HG02973 (cell line): ENCODE data around the gene TESPA1.
"Not testable (repeated sequence)": the region's sequence is repeated elsewhere in the genome, so short reads cannot be mapped to it uniquely, and the experiment has no call there.

Source experiments
- ATAC-seq: cut with Tn5 transposase; IDR thresholded peaks from one replicate; pipeline ENCODE4 v1.9.1; 2021; ENCODE audit warnings: moderate library complexity; ENCODE audit not compliant: unreplicated experiment

Gene TESPA1

DNA sequence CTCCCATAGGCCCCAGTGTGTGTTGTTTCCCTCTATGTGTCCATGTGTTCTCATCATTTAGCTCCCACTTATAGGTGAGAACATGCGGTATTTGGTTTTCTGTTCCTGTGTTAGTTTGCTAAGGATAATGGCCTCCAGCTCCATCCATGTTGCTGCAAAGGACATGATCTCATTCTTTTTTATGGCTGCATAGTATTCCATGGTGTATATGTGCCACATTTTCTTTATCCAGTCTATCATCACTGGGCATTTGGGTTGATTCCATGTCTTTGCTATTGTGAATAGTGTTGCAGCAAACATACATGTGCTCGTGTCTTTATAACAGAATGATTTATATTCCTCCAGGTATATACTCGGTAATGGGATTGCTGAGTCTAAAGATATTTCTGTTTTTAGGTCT, 2.2 kb upstream of the TESPA1 start:
- ATAC-seq: not testable (repeated sequence)

DNA sequence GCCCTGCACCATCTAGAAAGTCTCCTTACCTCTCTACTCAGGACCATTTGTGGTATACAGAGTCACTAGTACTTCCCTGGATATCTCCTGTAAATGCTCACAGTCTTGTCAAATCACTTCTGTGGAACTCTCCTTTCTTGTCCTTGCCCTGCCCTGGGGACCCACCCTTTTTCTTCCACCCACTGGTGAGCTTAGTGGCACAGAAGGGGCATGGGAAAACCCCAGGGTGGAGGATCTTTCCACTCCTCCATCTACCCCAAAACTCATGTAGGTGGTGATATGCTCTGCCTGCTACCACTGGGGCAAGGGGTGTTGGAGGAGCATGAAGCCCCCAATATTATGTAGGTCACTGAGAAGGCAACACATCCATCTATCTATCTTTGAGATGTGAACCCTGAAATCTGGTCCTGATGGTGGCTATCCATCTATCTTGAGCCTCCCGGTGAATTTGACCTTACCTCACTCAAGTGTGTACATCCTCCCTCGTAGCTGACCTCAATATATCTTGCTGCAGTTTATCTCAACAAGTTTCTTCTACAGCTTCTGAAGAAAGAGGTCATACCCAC, 943 bp downstream of the TESPA1 start:
- no peak for ATAC-seq

DNA sequence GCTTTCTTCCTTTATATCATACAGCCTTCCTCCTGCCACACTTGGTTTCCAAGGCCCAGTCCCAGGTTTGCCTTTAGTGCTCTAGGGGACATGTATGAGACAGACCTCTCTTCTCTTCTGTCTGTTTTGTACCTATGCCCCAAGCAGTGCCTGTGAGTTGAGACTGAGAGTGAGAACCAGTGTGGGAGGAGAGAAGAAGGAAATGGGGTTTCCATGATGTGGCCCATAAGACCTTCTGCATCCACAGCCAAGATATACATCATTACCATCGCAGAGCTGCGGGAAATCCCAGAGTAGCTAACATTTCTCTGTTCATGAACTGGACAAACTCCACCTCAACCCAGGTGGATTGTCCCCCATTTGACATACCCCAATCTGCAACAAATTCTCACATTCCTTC, 2.8 kb downstream of the TESPA1 start:
- ATAC-seq: peak; percentile 40

DNA sequence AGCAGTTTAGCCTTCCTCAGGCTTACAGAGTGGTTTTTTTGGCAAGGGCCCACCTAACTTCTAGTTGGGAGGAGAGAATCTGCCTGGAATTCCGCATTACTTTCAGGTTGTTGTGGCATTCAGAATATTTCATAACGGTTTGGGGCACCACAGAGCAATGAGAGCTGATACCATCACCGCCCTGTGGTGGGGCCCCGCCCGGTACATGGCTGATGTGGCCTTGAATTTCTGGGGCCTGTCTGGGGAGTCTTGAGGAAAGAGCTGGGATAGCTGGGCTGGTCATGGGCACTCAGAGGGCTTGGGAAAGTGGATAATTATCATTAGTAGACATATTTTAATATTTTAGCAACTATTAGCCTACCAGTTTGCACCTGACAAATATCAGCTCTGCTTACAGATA, 4.2 kb downstream of the TESPA1 start:
- ATAC-seq: no peak

DNA sequence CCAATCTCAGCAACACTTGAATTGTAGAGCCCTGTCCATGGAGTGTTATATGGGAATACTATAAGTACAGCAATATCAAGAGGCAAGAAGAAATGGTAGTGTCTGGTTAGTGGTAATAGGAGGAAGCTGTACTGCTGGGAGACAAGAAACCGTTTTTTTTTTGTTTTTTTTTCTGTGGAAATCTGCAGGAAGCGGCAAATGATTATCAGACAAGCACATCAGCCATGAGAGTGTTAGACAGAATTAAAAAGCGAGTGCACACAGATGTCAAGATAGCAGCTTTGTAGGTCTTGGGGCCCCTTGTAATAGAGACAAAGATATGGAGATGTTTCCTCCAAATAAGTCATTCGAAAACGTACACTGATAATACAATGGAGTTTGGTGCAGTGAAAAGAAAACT, 6.7 kb downstream of the TESPA1 start:
- ATAC-seq: no peak

DNA sequence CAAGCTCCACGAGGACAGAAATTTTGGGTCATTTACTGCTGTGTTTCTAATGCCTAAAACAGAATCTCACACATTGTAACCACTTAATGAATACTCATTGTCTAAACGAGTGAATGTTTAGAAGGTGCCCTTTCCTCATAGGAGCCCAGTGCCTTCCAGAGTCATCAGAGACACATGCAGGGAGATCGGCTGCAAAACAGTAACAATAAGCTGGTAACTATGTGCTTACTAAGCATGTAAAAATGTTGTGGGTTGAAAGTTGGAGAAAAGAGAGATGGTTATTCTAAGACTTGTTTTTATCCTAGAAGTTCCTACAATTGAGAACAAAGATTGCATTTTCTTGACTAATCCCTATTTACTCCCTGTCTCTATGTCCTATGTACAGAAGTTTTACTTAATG, 7.4 kb downstream of the TESPA1 start:
- no peak for ATAC-seq

DNA sequence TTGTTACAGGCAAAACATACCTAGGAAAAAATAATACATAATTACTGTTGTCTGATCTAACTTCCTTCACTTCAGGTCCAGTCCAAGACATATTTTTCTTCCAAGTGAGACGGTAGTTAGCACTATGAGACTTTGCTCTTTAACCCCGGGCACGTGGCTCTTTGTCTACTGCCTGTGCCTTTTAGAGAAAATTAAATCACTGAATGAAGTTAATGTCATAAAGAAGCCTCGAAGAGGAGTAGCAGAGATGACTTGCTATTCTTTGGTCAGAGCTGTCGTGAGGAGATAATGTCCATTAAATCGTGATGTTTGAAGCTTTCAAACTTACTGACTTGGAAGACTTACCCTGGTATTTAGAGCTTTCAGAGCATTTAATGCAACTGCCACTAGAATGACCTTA, 8.7 kb downstream of the TESPA1 start:
- no peak for ATAC-seq

DNA sequence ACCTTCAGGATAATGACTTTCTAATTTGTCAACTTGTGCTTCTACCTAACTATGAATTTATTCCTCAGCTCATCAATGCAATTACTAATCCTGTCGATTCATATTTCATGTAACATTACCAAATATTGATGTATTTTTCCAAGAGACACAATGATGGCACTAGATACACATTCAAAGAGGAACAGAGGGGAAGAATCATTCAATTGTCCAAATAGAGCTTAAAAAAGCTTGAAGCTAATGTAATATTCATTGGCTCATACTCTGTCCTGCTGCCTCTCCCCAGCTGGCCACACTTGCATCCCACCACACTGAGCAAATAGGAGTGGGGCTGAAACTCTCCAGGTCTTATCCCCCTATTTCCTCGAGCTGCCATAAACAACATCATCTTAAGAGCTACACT, 9.3 kb downstream of the TESPA1 start:
- no peak for ATAC-seq

DNA sequence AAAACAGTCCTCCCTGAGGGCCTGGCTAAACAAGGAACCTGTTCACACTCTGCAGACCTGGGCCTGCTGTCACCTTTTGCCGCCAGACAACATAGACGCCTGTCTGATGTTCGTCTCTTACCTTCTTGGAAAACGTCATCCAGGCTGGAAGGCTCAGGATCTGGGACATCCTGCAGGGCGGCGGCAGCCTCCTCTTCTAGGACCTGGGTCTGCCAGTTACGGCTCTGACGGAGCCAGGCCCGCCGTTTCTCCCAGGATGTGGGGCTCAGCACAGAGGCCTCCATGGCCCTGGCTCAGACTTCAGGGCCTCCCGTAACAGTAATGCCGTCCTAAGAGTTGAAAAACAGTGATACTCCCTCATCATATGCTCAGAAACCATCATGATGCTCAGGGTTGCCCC, 10.3 kb downstream of the TESPA1 start:
- ATAC-seq: no peak

DNA sequence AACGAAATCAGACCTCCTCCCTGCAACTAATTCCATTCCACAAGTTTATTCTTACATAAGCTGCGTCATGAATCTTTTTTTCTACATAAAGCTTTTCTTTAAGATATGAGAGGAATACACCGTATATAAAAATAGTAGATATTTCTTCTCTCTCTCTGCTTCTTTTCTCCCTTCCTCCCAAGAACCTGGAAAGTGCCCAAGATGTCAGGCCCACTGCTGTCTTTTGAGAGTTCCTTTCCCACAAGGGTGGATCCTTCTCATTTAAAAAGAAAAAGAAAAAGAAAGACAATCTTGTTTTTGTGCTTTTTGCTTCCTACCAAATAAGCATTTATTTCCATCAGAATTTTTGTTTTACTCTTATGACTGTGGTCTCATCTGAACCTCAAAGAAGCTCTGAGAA, 11.0 kb downstream of the TESPA1 start:
- ATAC-seq: no peak

DNA sequence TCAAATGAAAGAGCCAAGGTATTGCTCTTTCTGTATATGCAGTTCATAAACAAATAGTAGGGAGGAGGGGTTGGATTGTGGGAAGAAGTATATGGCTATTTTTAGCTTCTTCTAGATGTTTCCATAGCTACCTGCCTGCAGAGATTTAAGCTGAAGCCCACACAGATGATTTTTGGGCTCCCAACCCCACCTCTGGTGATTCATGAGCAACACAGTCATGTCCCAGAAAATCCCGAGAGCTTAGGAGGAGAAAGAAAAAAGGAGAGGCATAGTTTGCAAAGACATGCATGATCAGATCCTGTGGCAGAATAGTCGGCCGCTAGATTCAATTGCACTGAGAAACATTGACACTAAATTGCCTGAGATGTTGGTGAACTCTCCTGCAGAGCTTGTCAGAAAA, 13.8 kb downstream of the TESPA1 start:
- no peak for ATAC-seq

DNA sequence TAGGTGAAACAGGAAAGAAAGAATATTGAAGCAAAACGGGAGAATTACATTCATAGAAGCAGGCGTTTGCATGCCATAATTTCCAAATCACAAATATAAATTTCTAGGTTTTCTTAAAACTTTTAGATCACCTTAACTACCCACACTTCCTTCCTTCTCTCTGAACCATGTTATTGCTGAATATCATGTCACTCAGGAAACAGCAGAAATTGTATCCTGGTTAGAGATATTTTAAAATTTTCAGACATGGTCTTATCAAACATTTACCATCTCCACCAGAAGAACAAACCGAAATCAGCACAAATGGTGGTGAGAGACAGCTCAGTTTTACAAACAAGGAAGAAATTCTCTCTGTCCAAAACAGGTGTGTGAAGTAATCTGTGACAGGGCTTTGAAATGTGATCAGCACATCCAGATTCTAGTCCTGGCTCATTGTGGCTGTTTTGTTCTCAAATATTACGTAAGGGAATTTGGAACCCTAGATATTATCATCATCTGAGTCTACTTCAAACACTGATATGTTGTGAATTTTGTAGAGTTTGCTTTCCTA, 16.3 kb downstream of the TESPA1 start:
- no peak for ATAC-seq

DNA sequence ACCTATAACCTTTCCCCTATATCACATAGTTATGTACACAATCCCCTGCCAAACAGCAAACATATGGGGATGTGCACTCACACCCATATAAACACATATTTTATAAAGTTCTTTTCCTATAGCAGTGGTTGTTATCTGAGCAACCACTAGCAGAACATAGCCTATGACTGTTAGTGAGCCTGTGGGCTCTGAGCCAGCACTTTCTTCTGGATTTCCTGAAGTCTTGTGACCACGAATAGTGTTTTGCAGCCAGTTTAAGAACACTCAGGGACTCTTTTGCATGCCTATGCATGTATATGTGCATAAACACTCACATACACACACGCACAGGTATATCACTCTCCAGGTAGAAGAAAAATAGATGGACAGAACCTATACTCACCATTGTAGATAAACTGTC, 17.1 kb downstream of the TESPA1 start:
- no peak for ATAC-seq

DNA sequence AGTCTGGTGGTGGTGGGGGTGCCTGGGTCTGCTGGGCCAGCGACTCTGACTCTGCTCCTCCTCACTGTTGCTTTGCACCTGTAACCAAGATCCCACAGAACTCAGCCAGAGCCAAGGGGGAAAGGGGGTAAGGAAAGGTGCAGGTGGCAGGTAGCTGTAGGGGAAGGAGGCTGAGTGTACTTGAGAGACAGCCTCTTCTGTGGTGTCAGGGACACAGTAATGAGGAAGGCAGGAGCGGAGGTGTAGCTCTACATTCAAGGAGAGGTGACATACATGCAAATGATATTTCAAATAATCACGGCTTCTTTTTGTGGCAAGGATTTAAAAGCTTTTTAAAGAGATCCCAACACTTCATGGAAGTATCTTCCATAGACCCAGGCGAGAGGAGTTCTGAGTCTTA, 23.4 kb downstream of the TESPA1 start:
- ATAC-seq: no peak

DNA sequence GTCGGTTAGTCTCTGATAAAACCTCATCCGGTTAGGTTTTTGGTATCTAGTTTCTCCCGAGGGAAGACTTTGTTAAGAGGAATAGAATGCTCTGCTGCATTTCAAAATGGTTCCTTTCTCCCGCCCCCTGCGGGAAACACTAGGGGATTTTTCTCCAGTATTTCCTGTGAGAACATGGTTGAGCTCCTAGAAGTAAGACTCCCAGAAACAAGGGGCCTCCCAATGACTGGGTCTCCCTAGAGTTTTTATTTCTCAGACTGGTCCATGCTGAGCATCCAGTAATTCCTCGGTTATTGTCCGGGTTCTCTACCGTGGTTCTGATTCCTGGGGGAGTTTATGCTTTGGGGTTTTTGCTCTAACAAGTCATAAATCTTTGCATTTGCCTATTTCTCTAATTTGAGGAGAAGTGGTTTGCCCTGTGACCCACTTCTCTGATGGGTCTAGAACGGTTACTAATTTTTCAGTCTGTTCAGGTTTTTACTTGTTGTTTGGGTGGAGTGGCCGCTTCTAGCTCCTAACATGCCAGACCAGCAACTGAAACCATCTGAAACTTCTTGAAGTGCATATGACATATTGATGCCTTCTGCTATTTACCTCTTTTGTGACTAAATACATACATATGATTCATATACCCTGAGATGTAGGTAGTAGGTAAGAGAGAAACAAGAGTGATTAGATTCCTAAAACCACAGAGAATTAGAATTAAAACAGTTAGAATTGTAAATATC, 25.1 kb downstream of the TESPA1 start:
- peak; percentile 69 for ATAC-seq

DNA sequence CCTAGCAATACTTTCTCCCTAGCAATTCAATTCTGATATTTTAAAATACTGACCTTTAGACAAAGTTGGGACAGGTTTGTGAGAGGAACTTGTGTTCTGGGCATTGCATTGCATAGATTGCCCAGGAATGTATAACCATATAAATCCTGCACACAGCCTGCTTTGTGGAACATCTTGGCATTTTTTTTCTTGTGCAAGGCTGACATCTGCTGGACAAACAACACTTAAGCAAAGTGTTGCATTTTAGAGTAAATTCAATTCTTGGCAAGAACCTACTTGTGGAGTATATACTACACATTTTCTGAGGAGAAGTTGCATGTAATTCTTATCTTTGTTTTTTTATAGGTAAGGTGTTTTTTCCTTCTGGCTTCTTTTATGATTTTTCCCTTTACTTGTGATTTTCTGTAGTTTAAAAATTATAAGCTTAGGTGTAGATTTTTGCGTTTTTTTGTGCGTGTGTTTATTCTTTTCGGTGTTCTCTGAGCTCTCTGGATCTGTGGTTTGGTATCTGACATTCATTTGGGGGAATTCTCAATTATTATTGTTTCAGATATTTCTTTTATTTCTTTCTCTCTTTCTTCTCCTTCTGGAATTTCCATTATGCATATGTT, 26.4 kb downstream of the TESPA1 start:
- peak; percentile 49 for ATAC-seq

DNA sequence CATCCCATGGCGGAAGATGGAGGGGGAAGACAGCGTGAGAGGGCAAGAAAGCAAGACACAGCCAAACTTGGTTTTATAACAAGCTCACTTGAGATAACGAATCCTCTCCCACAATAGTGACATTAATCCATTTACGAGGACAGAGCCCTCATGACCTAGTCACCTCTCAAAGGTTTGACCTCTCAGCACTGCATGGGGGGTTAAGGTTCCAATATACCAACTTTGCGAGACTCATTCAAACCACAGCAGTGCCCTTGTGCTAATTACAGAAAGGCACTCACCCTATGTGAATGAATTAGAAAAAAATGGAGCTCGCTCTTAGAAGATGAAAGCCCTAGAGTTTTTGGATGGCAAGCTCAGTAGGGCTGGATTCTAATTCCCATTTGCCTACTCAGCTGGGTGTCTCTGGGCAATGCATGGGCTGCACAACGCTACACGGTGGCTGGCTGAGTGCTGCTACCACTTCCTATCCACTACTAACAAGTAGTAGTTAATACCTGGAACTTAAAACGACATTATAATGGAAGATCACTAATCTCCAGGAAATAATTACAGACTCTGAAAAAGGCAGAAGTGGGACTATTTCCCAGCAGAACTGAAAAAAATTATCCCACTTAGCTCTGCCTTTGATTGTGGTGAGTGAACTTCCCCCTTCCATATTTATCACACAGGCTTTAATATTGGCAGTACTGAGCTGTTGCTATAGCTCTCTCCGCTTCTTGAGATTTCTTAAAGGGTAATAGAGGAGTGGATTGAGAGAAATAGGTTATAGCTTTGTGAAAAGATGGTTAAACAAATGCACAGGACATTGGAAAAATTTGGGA, 27.5 kb downstream of the TESPA1 start:
- no peak for ATAC-seq

DNA sequence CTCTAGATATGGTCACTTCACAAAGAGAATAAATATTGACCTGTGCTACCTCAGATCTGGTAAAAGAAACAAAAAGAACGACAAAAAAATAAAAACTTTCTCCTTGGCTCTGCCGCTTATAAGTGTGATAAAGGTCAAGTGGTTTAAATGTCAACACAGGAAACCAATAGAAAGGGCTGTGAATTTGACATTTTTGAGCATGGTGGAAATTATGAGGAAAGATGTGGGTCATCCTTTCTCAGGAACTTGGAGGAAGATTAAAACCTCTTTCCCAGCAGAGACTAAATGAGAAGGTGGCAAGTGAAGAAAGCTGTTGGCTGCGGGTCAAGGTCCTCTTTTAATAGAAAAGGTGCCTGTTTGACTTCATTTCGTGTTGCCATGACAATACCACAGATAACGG, 28.2 kb downstream of the TESPA1 start:
- ATAC-seq: no peak

DNA sequence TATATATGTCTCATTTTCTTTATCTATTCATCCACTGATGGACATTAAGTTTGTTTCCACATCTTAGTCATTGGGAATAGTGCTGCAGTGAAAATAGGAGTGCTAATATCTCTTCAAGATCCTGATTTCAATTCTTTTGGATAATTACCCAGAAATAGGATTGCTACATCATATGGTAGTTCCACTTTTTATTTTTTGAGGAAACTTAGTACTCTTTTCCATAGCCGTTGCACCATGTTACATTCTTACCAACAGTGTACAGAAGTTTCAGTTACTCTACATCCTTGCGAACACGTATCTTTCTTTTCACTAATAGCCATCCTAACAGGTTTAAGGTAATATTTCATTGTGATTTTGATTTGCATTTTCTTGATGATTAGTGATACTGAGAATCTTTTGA, 29.8 kb downstream of the TESPA1 start:
- no peak for ATAC-seq

DNA sequence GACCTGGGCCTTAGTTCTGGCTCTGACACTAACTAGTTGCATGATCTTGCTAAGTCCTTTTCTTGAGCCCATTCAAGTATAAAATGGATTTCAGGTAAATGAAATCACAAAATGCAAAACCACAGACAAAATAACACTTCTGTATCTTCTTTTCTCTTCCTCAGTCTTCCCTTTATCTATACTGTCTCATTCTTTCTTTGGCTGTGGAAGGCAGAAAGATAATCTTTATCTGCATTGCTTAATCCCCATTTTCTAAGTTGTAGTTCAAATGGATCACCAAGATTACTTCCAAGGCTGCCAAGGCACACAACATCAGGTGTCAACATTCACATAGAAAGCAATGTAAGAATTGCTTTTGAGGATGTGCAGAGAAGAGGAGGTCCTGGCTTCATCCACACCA, 30.3 kb downstream of the TESPA1 start:
- no peak for ATAC-seq

DNA sequence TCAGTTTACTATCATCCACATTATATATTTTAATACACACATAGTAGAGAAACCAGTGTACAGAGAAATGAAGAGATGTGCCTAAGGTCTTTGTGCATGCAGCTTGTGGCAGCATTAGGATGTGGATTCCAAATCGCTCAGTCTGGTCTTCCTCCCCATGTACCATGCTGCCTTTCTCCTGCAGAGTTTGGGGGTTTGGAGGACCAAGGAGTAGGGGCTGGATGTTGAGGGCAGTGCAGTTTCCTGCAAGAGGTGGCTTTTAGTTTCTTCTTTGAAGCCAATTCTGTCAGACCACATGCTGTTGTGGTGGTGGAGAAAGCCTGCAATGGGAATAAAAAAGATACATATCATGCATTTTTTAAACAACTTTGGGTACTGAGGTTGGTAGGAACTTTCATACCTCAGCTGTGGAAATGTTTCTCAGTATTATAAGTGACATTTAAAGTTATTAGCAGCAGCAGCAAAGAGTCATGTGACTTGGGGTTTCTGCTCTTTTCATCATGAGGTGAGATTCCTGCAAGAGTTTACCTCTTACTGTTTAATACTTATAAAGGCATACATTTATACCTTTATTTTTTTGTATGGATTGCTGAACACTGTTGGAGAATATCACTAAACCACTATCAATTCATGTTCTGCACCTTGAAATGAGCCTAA, 34.4 kb downstream of the TESPA1 start:
- ATAC-seq: no peak
